ENCODE results near the gene GANAB. TPM values are rescaled to one million over a fixed set of nuclear protein-coding genes. Genes with fewer than 3 reads are reported as not detected.

The GANAB gene
- total and polyA plus RNA-seq, 2 experiments from 2014 or later, result 82.3 to 272 TPM

GRCh38 chr11:62592989-62593421 lies 53.4 kb downstream of the GANAB start (continued):
- TF ChIP-seq, protein P1, sequence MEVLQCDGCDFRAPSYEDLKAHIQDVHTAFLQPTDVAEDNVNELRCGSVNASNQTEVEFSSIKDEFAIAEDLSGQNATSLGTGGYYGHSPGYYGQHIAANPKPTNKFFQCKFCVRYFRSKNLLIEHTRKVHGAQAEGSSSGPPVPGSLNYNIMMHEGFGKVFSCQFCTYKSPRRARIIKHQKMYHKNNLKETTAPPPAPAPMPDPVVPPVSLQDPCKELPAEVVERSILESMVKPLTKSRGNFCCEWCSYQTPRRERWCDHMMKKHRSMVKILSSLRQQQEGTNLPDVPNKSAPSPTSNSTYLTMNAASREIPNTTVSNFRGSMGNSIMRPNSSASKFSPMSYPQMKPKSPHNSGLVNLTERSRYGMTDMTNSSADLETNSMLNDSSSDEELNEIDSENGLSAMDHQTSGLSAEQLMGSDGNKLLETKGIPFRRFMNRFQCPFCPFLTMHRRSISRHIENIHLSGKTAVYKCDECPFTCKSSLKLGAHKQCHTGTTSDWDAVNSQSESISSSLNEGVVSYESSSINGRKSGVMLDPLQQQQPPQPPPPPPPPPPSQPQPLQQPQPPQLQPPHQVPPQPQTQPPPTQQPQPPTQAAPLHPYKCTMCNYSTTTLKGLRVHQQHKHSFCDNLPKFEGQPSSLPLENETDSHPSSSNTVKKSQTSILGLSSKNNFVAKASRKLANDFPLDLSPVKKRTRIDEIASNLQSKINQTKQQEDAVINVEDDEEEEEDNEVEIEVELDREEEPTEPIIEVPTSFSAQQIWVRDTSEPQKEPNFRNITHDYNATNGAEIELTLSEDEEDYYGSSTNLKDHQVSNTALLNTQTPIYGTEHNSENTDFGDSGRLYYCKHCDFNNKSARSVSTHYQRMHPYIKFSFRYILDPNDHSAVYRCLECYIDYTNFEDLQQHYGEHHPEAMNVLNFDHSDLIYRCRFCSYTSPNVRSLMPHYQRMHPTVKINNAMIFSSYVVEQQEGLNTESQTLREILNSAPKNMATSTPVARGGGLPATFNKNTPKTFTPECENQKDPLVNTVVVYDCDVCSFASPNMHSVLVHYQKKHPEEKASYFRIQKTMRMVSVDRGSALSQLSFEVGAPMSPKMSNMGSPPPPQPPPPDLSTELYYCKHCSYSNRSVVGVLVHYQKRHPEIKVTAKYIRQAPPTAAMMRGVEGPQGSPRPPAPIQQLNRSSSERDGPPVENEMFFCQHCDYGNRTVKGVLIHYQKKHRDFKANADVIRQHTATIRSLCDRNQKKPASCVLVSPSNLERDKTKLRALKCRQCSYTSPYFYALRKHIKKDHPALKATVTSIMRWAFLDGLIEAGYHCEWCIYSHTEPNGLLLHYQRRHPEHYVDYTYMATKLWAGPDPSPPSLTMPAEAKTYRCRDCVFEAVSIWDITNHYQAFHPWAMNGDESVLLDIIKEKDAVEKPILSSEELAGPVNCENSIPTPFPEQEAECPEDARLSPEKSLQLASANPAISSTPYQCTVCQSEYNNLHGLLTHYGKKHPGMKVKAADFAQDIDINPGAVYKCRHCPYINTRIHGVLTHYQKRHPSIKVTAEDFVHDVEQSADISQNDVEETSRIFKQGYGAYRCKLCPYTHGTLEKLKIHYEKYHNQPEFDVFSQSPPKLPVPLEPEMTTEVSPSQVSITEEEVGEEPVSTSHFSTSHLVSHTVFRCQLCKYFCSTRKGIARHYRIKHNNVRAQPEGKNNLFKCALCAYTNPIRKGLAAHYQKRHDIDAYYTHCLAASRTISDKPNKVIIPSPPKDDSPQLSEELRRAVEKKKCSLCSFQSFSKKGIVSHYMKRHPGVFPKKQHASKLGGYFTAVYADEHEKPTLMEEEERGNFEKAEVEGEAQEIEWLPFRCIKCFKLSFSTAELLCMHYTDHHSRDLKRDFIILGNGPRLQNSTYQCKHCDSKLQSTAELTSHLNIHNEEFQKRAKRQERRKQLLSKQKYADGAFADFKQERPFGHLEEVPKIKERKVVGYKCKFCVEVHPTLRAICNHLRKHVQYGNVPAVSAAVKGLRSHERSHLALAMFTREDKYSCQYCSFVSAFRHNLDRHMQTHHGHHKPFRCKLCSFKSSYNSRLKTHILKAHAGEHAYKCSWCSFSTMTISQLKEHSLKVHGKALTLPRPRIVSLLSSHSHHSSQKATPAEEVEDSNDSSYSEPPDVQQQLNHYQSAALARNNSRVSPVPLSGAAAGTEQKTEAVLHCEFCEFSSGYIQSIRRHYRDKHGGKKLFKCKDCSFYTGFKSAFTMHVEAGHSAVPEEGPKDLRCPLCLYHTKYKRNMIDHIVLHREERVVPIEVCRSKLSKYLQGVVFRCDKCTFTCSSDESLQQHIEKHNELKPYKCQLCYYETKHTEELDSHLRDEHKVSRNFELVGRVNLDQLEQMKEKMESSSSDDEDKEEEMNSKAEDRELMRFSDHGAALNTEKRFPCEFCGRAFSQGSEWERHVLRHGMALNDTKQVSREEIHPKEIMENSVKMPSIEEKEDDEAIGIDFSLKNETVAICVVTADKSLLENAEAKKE (CRISPR knock-in tag; IDR thresholded peaks at IDR 0.05), result no peak
- TF ChIP-seq, protein P2, sequence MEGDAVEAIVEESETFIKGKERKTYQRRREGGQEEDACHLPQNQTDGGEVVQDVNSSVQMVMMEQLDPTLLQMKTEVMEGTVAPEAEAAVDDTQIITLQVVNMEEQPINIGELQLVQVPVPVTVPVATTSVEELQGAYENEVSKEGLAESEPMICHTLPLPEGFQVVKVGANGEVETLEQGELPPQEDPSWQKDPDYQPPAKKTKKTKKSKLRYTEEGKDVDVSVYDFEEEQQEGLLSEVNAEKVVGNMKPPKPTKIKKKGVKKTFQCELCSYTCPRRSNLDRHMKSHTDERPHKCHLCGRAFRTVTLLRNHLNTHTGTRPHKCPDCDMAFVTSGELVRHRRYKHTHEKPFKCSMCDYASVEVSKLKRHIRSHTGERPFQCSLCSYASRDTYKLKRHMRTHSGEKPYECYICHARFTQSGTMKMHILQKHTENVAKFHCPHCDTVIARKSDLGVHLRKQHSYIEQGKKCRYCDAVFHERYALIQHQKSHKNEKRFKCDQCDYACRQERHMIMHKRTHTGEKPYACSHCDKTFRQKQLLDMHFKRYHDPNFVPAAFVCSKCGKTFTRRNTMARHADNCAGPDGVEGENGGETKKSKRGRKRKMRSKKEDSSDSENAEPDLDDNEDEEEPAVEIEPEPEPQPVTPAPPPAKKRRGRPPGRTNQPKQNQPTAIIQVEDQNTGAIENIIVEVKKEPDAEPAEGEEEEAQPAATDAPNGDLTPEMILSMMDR (conservative IDR thresholded peaks at IDR 0.05; ENCODE audit: low read depth in 2 of 2), result no peak
- no peak for TF ChIP-seq EZH2 (IDR thresholded peaks at IDR 0.05; ENCODE audit: low read depth, unreplicated experiment)

GRCh38 chr11:62592146-62592815 lies 54.1 kb downstream of the GANAB start:
- Histone ChIP-seq H3K36me3 (ENCODE audit: insufficient read depth) (peaks cover 35% of the 10 kb centered on the region), H3K4me2 (peak overlapping the region; percentile 92), H3K27ac (ENCODE audit: low read depth) (0 out of 2 replicates have a peak overlapping the region, but pooled peaks have one; percentile 75), H3K4me3 (peak overlapping the region; percentile 63), H2AFZ (peak overlapping the region; percentile 9; the same call in 1 of the 2 replicates), H3K9me2 (ENCODE audit: insufficient read depth) (no peaks in the 10 kb centered on the region), H3K27me3 (ENCODE audit: insufficient read depth) (no peaks in the 10 kb centered on the region), H3K79me2 (replicated peaks; ENCODE audit: insufficient read depth) (peaks cover 19% of the 10 kb centered on the region), H4K20me1 (replicated peaks; ENCODE audit: insufficient read depth) (peaks cover 17% of the 10 kb centered on the region), H3F3A (replicated peaks; ENCODE audit: low read depth) (peaks cover 57% of the 10 kb centered on the region), H3K4me1 (ENCODE audit: insufficient read depth) (peaks cover 12% of the 10 kb centered on the region; the same call in 1 of the 2 replicates)
- H3K27me3 Mint-ChIP-seq (ENCODE audit: insufficient read depth, low read depth, poor library complexity), result peaks cover 27% of the 10 kb centered on the region
- H3K27ac Mint-ChIP-seq, result peak overlapping the region; percentile 94
- peak overlapping the region; percentile 98 for H3K4me3 Mint-ChIP-seq
- no peak for DNase-seq (ENCODE audit: low spot score)
- peak; percentile 14 for ATAC-seq
- H3K36me3 Mint-ChIP-seq (ENCODE audit: low read depth), result peaks cover 64% of the 10 kb centered on the region
- peaks cover 18% of the 10 kb centered on the region for H3K4me1 Mint-ChIP-seq
- H3K9me3 Mint-ChIP-seq, result peaks cover 4% of the 10 kb centered on the region; the same call in 2 of the 3 replicates
- TF ChIP-seq EZH2phosphoT487 (IDR thresholded peaks at IDR 0.05; ENCODE audit: unreplicated experiment) (no peak), NANOG (IDR thresholded peaks at IDR 0.05; ENCODE audit: borderline replicate concordance) (no peak), EZH2 (IDR thresholded peaks at IDR 0.05; ENCODE audit: low read depth, unreplicated experiment) (no peak), POLR2AphosphoS5 (IDR thresholded peaks at IDR 0.05; ENCODE audit: low read depth) (no peak)
- TF ChIP-seq, protein P1 (CRISPR knock-in tag; IDR thresholded peaks at IDR 0.05), result no peak

Measured in GM23338 (cell line).